Mesenchymal stem cell (in vitro differentiated cells and primary cell): Measurements from ENCODE around the gene PRICKLE1.

Experiments
- DNase-seq: peaks from one replicate; pipeline ENCODE4 v3.0.0-alpha.2; 2013
- H2AFZ ChIP-seq: one replicate; pipeline ENCODE4 v1.6.1; 2013; ENCODE audit warnings: low read depth, mild to moderate bottlenecking, control low read depth, inconsistent platforms, low read length, moderate library complexity
- H2AK5ac ChIP-seq: 2 replicates; pipeline ENCODE4 v1.6.1; 2013; ENCODE audit warnings: low read length, moderate library complexity, mild to moderate bottlenecking, inconsistent platforms; ENCODE audit not compliant: severe bottlenecking
- H2BK120ac ChIP-seq: one replicate; pipeline ENCODE4 v1.6.1; 2013; ENCODE audit warnings: low read depth, mild to moderate bottlenecking, inconsistent platforms, low read length, moderate library complexity
- H2BK12ac ChIP-seq, 2 experiments: one replicate each; pipeline ENCODE4 v1.6.1; 2013; ENCODE audit warnings: inconsistent platforms in 2 of 2, low read length in 2 of 2, mild to moderate bottlenecking in 2 of 2, moderate library complexity in 2 of 2, control low read depth in 1 of 2
- H2BK15ac ChIP-seq: one replicate; pipeline ENCODE4 v1.6.1; 2013; ENCODE audit warnings: mild to moderate bottlenecking, low read depth, inconsistent platforms; ENCODE audit not compliant: poor library complexity, severe bottlenecking
- H2BK5ac ChIP-seq: 2 replicates; pipeline ENCODE4 v1.6.1; 2013; ENCODE audit warnings: low read depth, mild to moderate bottlenecking, low read length, control low read depth, inconsistent platforms; ENCODE audit not compliant: poor library complexity, severe bottlenecking
- H3K14ac ChIP-seq, 2 experiments: one replicate each; pipeline ENCODE4 v1.6.1; 2013; ENCODE audit warnings: inconsistent platforms in 2 of 2, low read length in 2 of 2, control low read depth in 1 of 2, mild to moderate bottlenecking in 1 of 2, moderate library complexity in 1 of 2
- H3K18ac ChIP-seq, 2 experiments: one replicate each; pipeline ENCODE4 v1.6.1; 2013; ENCODE audit warnings: inconsistent platforms in 2 of 2, low read length in 2 of 2, control low read depth in 1 of 2, low read depth in 1 of 2, mild to moderate bottlenecking in 1 of 2
- H3K23ac ChIP-seq, 2 experiments: one replicate each; pipeline ENCODE4 v1.6.1; 2013; ENCODE audit warnings: inconsistent platforms in 2 of 2, low read length in 2 of 2, mild to moderate bottlenecking in 2 of 2, moderate library complexity in 2 of 2, control low read depth in 1 of 2
- H3K27ac ChIP-seq: 2 replicates; pipeline ENCODE4 v1.5.1; 2013; ENCODE audit warnings: mild to moderate bottlenecking, moderate library complexity, low read length, control low read depth, inconsistent platforms; ENCODE audit not compliant: poor library complexity, severe bottlenecking
- H3K27me3 ChIP-seq, 2 experiments: 2 replicates each; pipeline versions ENCODE4 v1.6.1 to v1.7.0; 2013; ENCODE audit warnings: low read length in 2 of 2, mild to moderate bottlenecking in 2 of 2, moderate library complexity in 2 of 2, control low read depth in 1 of 2, inconsistent platforms in 1 of 2; ENCODE audit not compliant: control insufficient read depth in 1 of 2, insufficient read depth in 1 of 2
- H3K36me3 ChIP-seq, 2 experiments: 2 replicates each; pipeline versions ENCODE4 v1.6.1 to v1.7.0; 2013; ENCODE audit warnings: low read length in 2 of 2, control low read depth in 1 of 2, inconsistent platforms in 1 of 2, low read depth in 1 of 2, mild to moderate bottlenecking in 1 of 2; ENCODE audit not compliant: insufficient read depth in 2 of 2, control insufficient read depth in 1 of 2
- H3K4ac ChIP-seq, 2 experiments: one replicate each; pipeline ENCODE4 v1.6.1; 2013; ENCODE audit warnings: inconsistent platforms in 2 of 2, low read length in 2 of 2, mild to moderate bottlenecking in 2 of 2, moderate library complexity in 2 of 2, control low read depth in 1 of 2, low read depth in 1 of 2
- H3K4me1 ChIP-seq: 2 replicates; pipeline ENCODE4 v1.6.1; 2013; ENCODE audit warnings: low read depth, low read length, control low read depth; ENCODE audit not compliant: control insufficient read depth, insufficient read depth
- H3K4me2 ChIP-seq: 2 replicates; pipeline ENCODE4 v1.6.1; 2013; ENCODE audit warnings: low read length, mild to moderate bottlenecking, inconsistent platforms; ENCODE audit not compliant: poor library complexity, severe bottlenecking
- H3K4me3 ChIP-seq, 2 experiments: 2 replicates each; pipeline versions ENCODE4 v1.5.1 to v1.7.0; 2013; ENCODE audit warnings: low read length in 2 of 2, mild to moderate bottlenecking in 2 of 2, control low read depth in 1 of 2, low read depth in 1 of 2; ENCODE audit not compliant: insufficient read depth in 1 of 2
- H3K79me1 ChIP-seq: replicated peaks from 2 replicates; pipeline ENCODE4 v1.6.1; 2013; ENCODE audit warnings: mild to moderate bottlenecking, control low read depth, low read length, inconsistent platforms; ENCODE audit not compliant: poor library complexity, severe bottlenecking
- H3K9ac ChIP-seq: 2 replicates; pipeline ENCODE4 v1.7.0; 2013; ENCODE audit warnings: mild to moderate bottlenecking, low read length, moderate library complexity
- H3K9me3 ChIP-seq: 2 replicates; pipeline ENCODE4 v1.7.0; 2013; ENCODE audit warnings: mild to moderate bottlenecking, low read length; ENCODE audit not compliant: control insufficient read depth
- H4K8ac ChIP-seq: one replicate; pipeline ENCODE4 v1.6.1; 2013; ENCODE audit warnings: inconsistent platforms, mild to moderate bottlenecking, low read length, moderate library complexity
- H4K91ac ChIP-seq: one replicate; pipeline ENCODE4 v1.6.1; 2013; ENCODE audit warnings: mild to moderate bottlenecking, low read length, inconsistent platforms
- WGBS: methylation state at CpG from one replicate; pipeline ENCODE4 v1.1.7; 2013; ENCODE audit warnings: mixed read lengths; 5-methylcytosine and 5-hydroxymethylcytosine counted together

The PRICKLE1 gene

GRCh38 chr12:42421844-42422779 is 167.4 kb downstream of the PRICKLE1 start:
- 67% methylated on average over 1 of the region's 3 CpGs for WGBS
- Histone ChIP-seq H2BK5ac (no peak overlapping the region), H4K8ac (no peak overlapping the region), H4K91ac (no peak overlapping the region), H3K18ac (no peak overlapping the region), H3K4me1 (no peaks in the 10 kb centered on the region), H3K9ac (peak overlapping the region; percentile 56), H3K4me3 (no peak overlapping the region), H3K27me3 (no peaks in the 10 kb centered on the region), H2BK15ac (no peak overlapping the region), H3K23ac (no peak overlapping the region), H2BK120ac (no peak overlapping the region), H3K79me1 (peaks cover 9% of the 10 kb centered on the region), H2AK5ac (no peak overlapping the region), H3K9me3 (no peaks in the 10 kb centered on the region), H3K4ac (no peak overlapping the region), H3K4me2 (no peak overlapping the region), H2BK12ac (no peak overlapping the region), H3K27ac (no peak overlapping the region), H2AFZ (no peak overlapping the region), H3K14ac (no peak overlapping the region), H3K36me3 (peaks cover 0 to under 1% of the 10 kb centered on the region in 2 experiments)
- peak; percentile 60 for DNase-seq

DNA sequence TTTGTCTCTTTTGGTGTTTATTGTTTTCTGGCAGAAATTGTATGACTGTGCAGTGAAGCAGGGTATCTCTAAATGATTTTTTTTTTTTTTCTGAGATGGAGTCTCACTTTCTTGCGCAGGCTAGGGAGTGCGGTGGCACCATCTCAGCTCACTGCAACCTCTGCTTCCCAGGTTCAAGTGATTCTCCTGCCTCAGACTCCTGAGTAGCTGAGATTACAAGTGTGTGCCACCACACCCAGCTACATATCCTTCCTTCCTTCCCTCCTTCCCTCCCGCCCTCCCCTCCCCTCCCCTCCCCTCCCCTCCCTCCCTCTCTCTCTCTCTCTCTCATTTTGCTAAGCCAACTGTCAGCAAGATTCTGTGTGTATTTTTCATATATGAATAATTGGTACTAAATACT is 169.2 kb downstream of the PRICKLE1 start:
- WGBS = 100% methylated on average over 2 of the region's 3 CpGs
- no peak overlapping the region for H2AK5ac ChIP-seq

GRCh38 chr12:42410340-42410739 is 179.2 kb downstream of the PRICKLE1 start:
- Histone ChIP-seq H4K91ac (no peak overlapping the region), H2BK12ac (no peak overlapping the region), H2BK15ac (no peak overlapping the region), H3K14ac (no peak overlapping the region), H3K4me3 (no peak overlapping the region), H3K79me1 (peaks cover 12% of the 10 kb centered on the region), H2BK120ac (no peak overlapping the region), H3K4ac (no peak overlapping the region), H2AFZ (no peak overlapping the region), H3K27me3 (no peaks in the 10 kb centered on the region), H2AK5ac (no peak overlapping the region), H3K18ac (no peak overlapping the region), H3K4me2 (no peak overlapping the region), H2BK5ac (no peak overlapping the region), H3K23ac (no peak overlapping the region), H3K4me1 (no peaks in the 10 kb centered on the region), H3K9me3 (no peaks in the 10 kb centered on the region), H3K36me3 (peaks cover 4 to 13% of the 10 kb centered on the region in 2 experiments), H3K27ac (no peak overlapping the region), H3K9ac (no peak overlapping the region), H4K8ac (no peak overlapping the region)
- DNase-seq = no peak
- 91% methylated on average over 1 of the region's 1 CpG for WGBS

More for the DNA sequence above, 169.2 kb downstream of the PRICKLE1 start:
- H3K4ac ChIP-seq = no peak overlapping the region
- no peak overlapping the region for H2AFZ ChIP-seq
- H3K27me3 ChIP-seq = no peaks in the 10 kb centered on the region
- H2BK12ac ChIP-seq = no peak overlapping the region
- H3K4me2 ChIP-seq = no peak overlapping the region
- no peak overlapping the region for H4K91ac ChIP-seq
- H3K27ac ChIP-seq = no peak overlapping the region
- H3K9me3 ChIP-seq = no peaks in the 10 kb centered on the region
- no peak overlapping the region for H3K4me3 ChIP-seq
- no peak overlapping the region for H3K14ac ChIP-seq
- no peak overlapping the region for H2BK120ac ChIP-seq
- no peaks in the 10 kb centered on the region for H3K4me1 ChIP-seq
- no peak overlapping the region for H2BK5ac ChIP-seq
- H3K18ac ChIP-seq = no peak overlapping the region
- H3K9ac ChIP-seq = no peak overlapping the region
- no peak for DNase-seq
- peaks cover 0 to 7% of the 10 kb centered on the region in 2 experiments for H3K36me3 ChIP-seq
- H4K8ac ChIP-seq = no peak overlapping the region
- peaks cover 12% of the 10 kb centered on the region for H3K79me1 ChIP-seq
- H2BK15ac ChIP-seq = no peak overlapping the region
- no peak overlapping the region for H3K23ac ChIP-seq

GRCh38 chr12:42409471-42409870 is 180.1 kb downstream of the PRICKLE1 start:
- no peak overlapping the region for H4K8ac ChIP-seq
- H3K27ac ChIP-seq = no peak overlapping the region
- H3K4me2 ChIP-seq = no peak overlapping the region
- no peak overlapping the region for H2BK120ac ChIP-seq
- H3K27me3 ChIP-seq = no peaks in the 10 kb centered on the region
- no peak overlapping the region for H2BK5ac ChIP-seq
- no CpG with 5 or more reads among the region's 2 CpGs for WGBS
- H3K9me3 ChIP-seq = no peaks in the 10 kb centered on the region
- no peak overlapping the region for H2AFZ ChIP-seq
- H2BK12ac ChIP-seq = no peak overlapping the region
- H3K4me3 ChIP-seq = no peak overlapping the region
- H3K79me1 ChIP-seq = peaks cover 9% of the 10 kb centered on the region
- H4K91ac ChIP-seq = no peak overlapping the region
- H3K4me1 ChIP-seq = no peaks in the 10 kb centered on the region
- no peak for DNase-seq
- peaks cover 4 to 16% of the 10 kb centered on the region in 2 experiments for H3K36me3 ChIP-seq
- no peak overlapping the region for H2BK15ac ChIP-seq
- H3K18ac ChIP-seq = no peak overlapping the region
- H3K14ac ChIP-seq = no peak overlapping the region
- H3K23ac ChIP-seq = no peak overlapping the region
- H2AK5ac ChIP-seq = no peak overlapping the region
- H3K9ac ChIP-seq = no peak overlapping the region
- no peak overlapping the region for H3K4ac ChIP-seq
